ENCODE data around the gene PHLDB1. TPM values are rescaled to one million over a fixed set of nuclear protein-coding genes. Genes with fewer than 3 reads are reported as not detected.

The PHLDB1 gene
- total RNA-seq, 1 experiment from 2014 or later, result 44.7 TPM

GRCh38 chr11:118638726-118639125, 31.3 kb downstream of the PHLDB1 start:
- no peak for DNase-seq (ENCODE audit: low read depth)

- DNase-seq (ENCODE audit: low read depth), result no peak
These were observed 32.5 kb downstream of the PHLDB1 start for GRCh38 chr11:118639899-118640298.

- DNase-seq (ENCODE audit: low read depth), result no peak
These were observed 33.1 kb downstream of the PHLDB1 start for GRCh38 chr11:118640332-118641154.

- no peak for DNase-seq (ENCODE audit: low read depth)
These were observed 34.1 kb downstream of the PHLDB1 start for GRCh38 chr11:118641397-118642019.

GRCh38 chr11:118643142-118643994, 36.0 kb downstream of the PHLDB1 start:
- no peak for DNase-seq (ENCODE audit: low read depth)

GRCh38 chr11:118643995-118644345, 36.6 kb downstream of the PHLDB1 start:
- DNase-seq (ENCODE audit: low read depth), result no peak

- no peak for DNase-seq (ENCODE audit: low read depth)
These were observed 37.1 kb downstream of the PHLDB1 start for GRCh38 chr11:118644496-118644895.

- no peak for DNase-seq (ENCODE audit: low read depth)
These were observed 37.8 kb downstream of the PHLDB1 start for GRCh38 chr11:118645066-118645715.

- DNase-seq (ENCODE audit: low read depth), result no peak
These were observed 39.0 kb downstream of the PHLDB1 start for GRCh38 chr11:118646393-118646792.

- no peak for DNase-seq (ENCODE audit: low read depth)
These were observed 40.9 kb downstream of the PHLDB1 start for GRCh38 chr11:118648291-118648690.

GRCh38 chr11:118649941-118650340, 42.5 kb downstream of the PHLDB1 start:
- DNase-seq (ENCODE audit: low read depth), result no peak

GRCh38 chr11:118650366-118650765, 43.0 kb downstream of the PHLDB1 start:
- no peak for DNase-seq (ENCODE audit: low read depth)

GRCh38 chr11:118651820-118652219, 44.4 kb downstream of the PHLDB1 start:
- DNase-seq (ENCODE audit: low read depth), result no peak

- DNase-seq (ENCODE audit: low read depth), result no peak
These were observed 45.3 kb downstream of the PHLDB1 start for GRCh38 chr11:118652681-118653181.

- DNase-seq (ENCODE audit: low read depth), result no peak
These were observed 46.4 kb downstream of the PHLDB1 start for GRCh38 chr11:118653684-118654390.

- no peak for DNase-seq (ENCODE audit: low read depth)
These were observed 48.2 kb downstream of the PHLDB1 start for GRCh38 chr11:118655486-118656190.

GRCh38 chr11:118656563-118657165, 49.2 kb downstream of the PHLDB1 start:
- DNase-seq (ENCODE audit: low read depth), result no peak

- no peak for DNase-seq (ENCODE audit: low read depth)
These were observed 49.8 kb downstream of the PHLDB1 start for GRCh38 chr11:118657238-118657637.

- no peak for DNase-seq (ENCODE audit: low read depth)
These were observed 50.5 kb downstream of the PHLDB1 start for GRCh38 chr11:118657709-118658428.

Measured in Daoy (cell line).